HG02885 (cell line): ENCODE results near the gene SHC3.

ENCODE experiments used
- ATAC-seq: cut with Tn5 transposase; IDR thresholded peaks from one replicate; pipeline ENCODE4 v1.9.1; 2021; ENCODE audit warnings: mild to moderate bottlenecking; ENCODE audit not compliant: unreplicated experiment, poor library complexity

SHC3 gene

DNA sequence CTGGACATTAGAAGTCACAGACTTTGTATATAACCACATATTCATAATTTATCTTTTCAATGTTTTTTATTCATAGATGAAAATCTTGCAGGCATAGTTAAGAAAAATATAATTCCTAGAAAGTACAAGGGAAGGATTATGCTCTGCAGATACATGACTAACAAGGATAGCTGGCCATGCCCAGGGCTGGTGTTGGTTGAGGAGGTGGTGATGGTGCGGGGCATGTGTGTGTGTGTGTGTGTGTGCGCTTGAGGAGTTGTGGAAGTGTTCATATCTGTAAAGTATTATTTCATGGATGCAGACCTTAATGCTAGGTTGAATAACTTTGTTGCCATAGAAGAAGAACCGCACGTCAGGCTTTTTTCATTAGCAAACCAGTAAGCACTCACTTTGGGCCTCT lies 186.1 kb downstream of the SHC3 start:
- no peak for ATAC-seq

DNA sequence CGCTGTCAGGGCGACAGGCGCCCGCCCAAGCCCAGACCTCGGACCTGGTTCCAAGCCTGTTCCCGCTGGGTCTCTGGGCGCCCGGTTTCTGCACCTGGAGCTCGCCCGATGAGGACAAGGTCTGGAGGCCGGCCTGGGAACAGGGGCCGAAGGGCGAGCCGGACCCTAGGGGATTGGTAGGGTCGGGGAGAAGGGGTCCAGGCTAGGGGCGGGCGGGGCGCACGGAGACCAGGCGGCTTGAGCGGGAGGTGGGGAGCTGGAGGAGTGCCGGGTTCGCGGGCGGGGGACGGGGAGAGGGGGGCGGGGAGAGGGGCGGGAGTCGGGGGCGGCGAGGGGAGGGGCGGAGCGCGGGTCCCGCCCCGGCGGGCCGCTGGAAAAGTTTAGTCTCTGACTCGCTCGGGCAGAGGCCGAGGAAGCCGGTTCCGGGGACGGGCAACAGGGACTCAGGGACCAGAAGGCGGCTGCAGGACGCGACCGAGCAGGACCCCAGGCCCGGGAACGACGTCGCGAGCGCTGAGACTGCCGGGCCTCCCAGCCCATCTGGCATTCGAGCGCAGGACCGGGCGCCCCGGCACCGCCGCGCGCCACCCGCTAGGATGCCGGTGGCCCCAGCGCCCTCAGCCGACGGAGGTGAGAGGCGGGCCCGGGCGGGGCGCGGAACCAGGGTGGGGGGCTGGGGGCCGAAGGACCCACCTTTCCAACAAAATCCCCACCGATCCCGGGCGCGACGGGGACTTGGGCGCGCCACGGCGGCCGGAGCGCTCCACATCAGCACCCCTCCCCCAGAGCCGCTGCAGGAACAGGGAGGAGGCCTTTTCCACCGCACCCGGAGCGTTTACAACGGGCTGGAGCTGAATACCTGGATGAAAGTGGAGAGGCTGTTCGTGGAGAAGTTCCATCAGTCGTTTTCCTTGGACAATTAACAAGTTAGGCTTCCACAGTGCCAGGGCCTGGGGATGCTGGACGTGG lies 187.3 kb downstream of the SHC3 start, which contains the start of gene S1PR3:
Gene S1PR3 (plus strand): TSS at position 403 of the 969 bp plus-strand sequence. CDS start 9,733 bp downstream, outside the sequence.
- ATAC-seq, result no peak

DNA sequence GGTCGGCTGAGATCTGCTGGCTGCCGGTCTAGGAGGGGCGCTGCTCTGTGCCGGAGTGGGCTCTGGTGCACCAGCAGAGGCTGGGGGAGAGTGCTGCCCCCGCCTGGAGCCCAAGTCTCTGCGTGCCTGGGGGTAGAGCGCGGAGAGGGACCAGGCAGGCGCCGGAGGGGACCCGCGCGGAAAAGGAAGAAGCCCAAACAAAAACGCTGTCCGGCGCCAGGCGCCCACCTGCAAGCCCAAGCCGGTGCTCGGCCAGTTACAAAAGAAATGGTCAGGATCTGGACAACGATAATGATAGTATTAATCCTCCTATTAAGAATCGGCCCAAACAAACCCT lies 187.9 kb downstream of the SHC3 start:
- ATAC-seq, result no peak

DNA sequence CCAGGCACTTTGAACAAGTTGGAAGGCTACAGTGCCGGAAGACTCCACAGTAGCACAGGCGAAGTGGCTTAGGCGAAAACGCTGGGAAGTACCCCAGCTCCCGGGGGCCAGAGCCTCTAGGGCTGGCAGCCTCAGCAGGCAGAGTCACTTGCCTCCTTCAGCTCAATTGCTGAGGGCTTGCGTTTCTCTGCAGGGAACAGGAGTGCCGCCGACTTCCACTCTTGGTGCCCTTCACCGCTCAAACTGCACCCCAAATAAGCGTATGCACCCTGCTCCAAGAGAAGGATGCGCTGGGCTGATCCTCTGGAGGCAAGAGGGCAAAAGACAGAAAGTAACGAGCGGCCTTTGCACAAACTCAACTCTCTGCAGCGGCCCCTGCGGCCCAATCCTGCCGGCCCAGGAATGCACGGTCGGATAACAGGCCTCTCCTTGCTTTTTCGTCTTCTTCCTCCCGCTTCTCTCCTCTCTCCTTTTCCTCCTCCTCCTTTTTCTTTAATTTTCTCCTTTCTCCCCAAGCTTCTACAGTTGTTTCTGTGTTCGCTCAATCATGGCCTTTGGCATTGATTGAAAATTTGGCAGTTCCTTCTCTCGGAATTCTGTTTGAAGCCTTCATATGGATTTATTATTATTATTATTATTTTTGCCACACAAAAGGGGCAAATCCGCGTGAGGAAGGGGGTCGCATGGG lies 188.4 kb downstream of the SHC3 start:
- ATAC-seq, result no peak

DNA sequence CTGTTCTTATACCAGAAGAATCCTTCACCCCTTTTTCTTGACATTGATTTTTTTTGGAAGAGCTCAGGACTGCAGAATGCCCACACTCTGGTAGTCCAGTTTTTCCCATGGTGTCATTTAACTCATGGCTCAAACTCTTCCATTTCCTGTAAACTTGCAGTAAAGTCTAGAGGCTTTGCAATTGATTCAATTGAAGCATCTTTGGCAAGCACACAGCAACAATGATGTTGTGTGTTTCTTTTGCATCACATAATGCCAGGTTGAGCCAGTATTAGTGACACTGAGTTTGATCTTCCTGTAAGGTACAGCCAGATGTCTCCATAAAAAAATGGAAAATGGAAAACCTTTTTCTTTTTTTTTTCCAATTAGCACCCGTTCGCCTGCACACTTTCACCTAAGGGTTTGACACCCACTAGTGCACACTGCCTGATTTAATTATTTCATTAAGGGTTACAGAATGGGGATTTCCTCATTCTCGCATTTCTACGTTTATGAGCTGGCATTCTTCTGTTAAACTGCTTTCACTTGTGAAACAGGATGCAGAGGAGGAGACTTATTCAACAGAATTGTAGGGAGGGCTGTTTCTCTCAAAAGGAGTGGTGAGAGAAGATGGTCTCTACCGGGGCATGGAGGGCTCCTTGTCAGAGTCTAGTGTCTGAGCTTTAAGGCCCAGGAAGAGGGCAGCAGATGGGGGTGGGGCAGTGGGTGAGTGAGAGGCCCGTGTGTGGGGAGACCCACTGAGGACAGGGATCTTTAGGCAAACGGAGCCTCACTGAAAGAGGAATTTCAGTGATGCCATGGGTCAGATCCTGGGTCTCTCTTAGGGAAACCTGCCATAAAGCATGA lies 189.6 kb downstream of the SHC3 start:
- ATAC-seq, result no peak

DNA sequence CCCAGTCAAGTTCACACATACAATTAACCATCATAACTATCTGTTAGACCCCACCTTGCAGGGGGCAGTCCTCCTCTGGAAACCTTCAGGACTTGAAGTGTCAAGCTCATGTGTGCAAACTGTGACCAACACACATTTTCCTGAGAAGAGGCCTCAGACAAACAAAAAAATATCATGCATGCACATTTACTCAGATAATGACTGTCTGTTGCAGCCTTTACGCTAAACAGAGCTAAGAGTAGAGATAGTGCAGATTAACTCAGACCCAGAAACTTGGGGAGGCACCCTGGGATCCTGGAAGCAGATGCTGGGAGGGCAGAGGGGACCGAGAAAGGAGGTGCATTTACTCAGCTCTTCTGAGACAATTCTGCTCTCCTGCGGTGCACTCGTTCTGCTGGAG lies 191.0 kb downstream of the SHC3 start:
- ATAC-seq, result no peak

DNA sequence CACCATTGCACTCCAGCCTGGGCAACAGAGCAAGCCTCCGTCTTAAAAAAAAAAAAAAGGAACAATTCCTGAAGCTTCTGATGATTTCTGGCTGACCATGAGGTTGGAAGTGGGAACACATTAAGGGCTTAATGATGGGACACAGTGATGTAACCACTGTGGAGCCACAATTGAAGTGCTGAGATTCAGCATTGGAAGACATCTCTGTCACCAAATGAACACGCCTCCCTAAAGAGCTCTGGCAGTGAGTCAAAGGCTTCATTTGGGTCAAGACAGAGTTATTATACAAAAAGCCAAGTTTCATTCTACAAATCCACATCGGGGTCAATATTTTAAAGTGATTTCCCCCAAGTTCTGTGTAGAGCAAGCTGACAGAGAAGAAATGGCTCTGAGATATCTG lies 191.8 kb downstream of the SHC3 start:
- no peak for ATAC-seq

DNA sequence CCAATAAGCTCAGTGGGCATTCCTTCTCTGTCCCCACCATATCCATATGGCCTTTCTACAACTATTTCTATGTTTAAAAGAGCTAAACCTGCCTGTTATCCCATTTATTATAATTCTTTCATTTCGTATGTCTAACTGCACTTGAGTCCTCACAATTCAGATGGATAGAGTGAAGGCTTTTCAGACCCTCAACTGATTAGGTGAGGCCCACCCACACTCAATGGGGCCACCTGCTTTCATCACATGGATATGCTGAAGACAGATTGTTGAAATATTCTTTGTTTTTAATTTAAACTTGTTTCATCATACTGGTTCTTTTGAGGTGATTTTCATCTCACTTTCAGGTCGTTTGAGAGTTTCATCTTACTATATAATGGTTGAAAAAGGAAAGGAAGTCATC lies 193.0 kb downstream of the SHC3 start:
- no peak for ATAC-seq

DNA sequence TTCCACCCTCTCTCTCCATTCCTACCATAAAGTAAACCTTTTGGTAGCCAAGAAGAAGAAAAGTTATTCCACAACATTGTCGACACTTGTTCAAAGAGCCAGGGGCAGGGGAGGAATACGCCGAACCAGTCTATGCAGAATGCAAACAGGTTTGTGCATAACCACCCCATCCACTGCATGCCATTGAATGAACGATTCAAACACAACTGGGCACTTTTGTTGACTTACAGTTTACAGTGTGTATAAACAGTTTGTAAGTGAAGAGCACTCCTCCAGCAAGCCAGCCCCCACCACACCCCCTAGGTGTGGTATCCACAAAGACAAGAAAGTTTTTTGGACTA lies 194.1 kb downstream of the SHC3 start:
- ATAC-seq, result no peak

DNA sequence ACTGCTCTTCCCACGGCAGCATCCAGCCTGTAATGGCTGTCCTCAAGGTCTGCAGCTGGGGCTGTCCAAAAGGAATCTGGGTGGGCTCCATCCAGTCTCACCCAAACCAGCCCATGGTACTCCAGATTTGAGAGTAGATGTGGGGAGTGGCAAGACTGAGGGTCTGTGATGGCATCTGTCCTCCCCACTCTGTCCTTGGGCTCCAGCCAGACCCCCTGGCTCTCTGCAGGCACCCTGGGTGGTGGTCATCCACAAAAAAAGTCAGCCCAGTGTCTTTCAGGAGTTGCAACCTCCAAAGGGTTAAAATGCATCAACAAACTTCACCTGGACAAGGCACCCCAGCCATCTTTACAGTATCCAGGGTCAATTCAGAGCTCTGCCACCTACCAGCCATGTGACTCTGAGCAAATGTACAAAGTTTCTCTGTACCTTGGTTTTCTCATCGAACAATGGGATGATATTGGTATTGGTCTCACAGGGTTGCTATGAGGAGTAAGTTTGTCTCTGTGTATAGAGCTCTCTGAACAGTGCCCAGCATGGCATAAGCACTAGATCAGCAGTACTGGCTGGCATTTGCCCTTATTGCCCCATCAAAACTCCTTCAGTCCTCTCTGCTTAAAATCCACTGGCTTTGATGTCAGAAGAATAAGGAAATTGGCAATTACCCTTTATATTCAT lies 194.6 kb downstream of the SHC3 start:
- no peak for ATAC-seq

DNA sequence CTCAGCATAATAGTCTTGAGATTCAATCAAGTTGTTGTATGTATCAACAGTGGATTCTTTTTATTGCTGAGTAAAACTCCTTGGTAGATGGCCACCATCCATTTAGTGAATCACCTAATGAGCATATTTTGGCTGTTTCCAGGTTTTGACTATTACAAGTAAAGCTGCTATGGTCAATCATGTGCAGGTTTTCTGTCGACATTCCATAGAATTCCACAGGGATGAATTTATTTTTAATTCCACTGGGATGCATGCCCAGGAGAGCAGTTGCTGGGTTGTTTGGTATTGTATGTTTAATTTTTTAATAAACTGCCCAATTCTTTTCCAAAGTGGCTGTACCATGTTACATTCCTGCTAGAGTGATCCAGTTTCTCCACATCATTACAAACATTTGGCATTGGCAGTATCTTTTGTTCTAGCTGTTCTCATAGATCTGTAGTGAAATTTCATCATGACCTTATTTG lies 197.8 kb downstream of the SHC3 start:
- ATAC-seq, result no peak

DNA sequence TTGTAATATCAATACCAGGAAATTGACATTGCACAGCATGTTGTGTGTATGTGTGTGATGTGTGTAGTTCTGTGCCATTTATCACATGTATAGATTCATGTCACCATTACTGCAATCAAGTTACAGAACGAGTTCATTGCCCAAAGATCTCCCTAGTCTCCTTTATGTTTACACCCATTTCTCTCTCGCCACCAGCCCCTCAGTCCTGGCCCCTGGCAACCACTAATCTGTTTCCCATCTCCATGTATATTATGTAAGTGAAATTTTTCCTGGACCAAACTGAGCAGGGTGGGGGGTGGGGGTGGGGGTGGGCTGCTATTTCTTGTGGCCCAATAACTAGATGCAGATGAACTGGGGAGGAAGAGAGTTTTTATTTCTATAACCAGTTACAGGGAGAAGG lies 198.8 kb downstream of the SHC3 start:
- ATAC-seq, result no peak

DNA sequence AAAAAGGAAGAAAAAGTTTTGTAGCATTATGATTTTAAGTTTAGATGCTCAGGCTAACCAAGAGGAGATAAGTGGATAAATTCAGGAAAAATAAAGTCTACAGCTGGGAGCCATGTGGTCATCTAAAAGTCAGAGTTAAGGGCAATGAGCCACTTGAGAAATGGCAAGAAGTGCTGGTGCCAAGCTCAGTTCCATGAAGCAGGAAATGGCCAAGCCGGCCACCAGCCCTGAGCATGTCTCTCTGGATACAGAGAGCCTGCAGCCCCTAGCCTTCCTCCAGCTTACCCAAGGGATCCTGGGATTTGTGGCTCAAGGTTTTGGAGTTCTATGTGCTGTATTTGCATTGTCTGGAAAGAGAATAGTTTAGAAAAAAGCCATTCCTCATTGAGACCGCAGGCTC lies 199.6 kb downstream of the SHC3 start:
- ATAC-seq, result no peak

DNA sequence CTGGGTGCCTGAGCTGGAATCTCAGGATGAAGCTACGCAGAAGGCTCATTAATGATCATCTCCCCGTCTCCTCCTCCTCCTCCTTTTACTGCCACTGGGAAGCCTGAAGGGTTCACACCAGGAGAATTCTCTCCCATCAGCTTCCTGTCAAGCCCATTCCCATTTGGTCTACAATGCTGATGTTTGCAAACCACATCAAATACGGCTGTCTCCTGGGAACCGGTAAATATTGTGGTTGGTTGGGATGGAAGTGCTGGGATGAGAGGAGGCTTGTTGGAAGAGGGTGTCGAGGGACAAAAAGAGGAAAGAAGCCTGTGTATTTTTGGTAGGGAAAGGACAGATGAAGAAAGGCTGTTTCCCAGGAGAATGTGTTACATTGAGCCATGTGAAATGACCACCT lies 200.6 kb downstream of the SHC3 start:
- ATAC-seq, result no peak

DNA sequence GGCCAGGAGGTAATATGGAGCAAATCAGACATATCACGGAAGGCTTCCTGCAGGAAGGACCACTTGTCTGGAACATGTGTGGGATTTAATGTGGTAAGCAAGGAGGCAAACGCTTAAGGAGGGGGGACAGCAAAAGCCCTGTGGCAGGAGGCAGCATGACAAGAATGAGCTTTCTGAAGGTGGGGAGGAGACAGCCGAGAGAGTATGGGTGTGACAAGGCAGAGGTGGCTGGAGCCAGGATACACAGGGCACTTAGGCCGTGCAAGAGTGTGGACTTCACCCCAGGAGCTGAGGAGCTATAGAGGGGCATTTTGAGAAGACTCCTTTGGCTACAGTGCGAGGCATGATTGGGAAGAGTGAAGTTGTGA lies 201.7 kb downstream of the SHC3 start:
- ATAC-seq, result no peak

DNA sequence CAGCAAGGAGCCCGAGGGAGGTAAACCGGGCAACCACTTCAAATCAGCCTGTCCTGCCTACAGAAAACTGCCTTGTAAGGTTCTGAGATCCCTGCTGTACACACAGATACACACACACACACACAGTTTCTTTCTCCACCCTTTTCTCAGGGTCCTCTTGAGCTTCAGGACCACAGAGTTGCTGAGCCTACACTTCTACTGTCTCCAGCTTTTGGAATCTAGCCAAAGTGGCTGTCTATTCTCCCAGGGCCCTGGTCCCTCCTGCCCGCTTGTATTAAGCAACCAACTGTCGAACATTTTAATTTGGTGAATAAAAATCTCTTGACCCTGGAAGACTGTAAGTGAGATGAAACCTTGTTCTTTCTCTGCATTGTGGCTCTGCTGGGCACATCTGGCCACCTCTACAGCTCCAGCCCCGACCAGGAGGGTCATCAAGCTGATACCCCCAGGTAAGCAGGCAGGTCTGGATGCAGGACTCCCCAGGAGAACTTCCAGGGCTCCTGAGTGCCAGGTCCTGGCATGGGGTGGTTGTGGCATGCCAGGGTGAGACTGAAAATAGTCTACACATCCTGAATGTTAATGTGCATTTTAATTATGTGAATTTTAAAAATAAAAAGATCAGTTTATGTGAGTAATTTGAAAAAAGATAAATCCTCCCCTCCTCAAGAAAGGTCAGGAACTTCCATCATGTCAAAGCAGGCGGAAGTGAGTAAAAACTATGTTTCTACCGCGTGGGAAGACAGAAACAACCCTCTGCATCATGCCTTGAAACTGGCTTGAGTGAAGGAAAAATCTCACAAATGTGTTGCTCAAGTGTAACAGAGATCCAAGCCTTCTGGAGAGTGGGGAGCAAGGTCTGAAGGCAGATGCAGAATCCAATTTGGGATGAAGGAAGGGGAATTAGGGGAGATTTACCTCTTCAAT lies 202.4 kb downstream of the SHC3 start:
- no peak for ATAC-seq

DNA sequence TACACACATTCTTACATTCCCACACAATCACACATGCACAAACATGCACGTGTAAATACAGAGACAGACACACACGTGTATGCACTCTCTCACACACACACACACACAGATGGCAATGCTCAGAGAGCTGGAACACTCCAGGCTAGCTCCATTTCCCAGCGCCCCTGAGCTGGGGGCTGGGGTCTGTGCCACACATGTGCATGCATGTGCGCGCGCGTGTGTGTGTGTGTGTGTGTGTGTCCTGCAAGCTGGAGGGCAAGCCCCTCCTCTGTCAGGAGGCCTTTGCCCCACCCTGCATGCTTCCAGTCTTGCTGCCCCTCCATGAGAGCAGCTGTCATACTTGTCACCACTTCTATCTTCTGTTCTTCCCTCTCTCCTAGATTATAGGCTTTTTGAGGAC lies 204.0 kb downstream of the SHC3 start:
- ATAC-seq, result no peak

DNA sequence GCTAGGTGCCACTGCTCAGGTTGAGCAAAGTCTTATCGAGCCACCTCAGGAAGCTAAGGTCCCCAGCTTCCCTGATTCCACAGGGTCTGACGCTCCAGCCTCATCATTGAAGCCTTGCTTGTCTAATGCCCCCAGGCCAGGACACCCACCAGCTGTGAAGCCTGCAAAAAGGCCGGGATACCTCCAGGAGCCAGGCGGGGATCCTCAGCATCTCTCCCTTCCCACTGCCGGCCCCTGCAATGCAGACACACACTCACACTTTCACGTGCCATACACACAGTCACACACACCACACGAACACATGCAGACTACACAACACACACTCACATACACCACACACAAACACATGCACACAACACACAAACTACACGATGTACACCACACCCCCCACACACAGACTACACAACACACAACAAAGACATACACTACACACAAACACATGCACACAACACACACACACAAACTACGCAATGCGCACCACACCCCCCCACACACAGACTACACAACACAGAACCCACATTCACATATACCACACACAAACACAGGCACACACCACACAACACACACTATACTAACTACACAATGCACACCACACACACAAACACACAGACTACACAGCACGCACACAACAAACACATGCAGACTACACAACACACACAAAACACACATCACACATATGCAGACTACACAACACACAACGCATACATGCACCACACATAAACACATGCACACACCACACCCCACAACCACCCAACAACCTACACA lies 205.2 kb downstream of the SHC3 start:
- ATAC-seq, result no peak

DNA sequence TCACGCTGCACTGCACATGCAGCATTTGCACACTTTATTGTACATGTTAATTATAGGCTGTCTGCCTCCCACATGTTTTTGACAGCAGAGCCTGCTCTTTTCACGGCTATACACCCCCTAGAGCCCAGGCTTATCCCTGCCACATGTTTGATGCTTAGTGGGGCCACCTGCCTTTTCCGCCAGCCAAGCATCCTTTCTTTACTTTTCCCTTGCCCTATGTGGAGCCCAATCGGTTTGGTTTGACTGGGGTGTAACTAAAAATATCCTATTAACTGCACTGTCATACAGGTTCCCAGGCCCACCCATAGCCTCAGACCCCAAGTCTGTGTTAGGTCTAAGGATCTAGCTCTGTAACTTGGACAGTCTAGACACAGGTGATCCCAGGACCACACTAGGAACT lies 206.2 kb downstream of the SHC3 start:
- no peak for ATAC-seq
